ENCODE data around the gene STMN1.

- TF ChIP-seq POLR2AphosphoS5 (IDR thresholded peaks at IDR 0.05; ENCODE audit: low read depth, low read length) (no peak), PHF8 (conservative IDR thresholded peaks at IDR 0.05; ENCODE audit: low read depth, low read length) (no peak), CTCF (IDR thresholded peaks at IDR 0.05; ENCODE audit: control extremely low read depth in 1 of 3, insufficient read depth in 1 of 3, low read depth in 1 of 3, low read length in 3 of 3) (no peak), POLR2A (IDR thresholded peaks at IDR 0.05; ENCODE audit: control extremely low read depth in 1 of 2, low read depth in 2 of 2, low read length in 2 of 2) (no peak), MAX (IDR thresholded peaks at IDR 0.05) (no peak), JUN (IDR thresholded peaks at IDR 0.05; ENCODE audit: low read depth, low read length) (no peak), SP2 (IDR thresholded peaks at IDR 0.05; ENCODE audit: low read length) (no peak), SIRT6 (IDR thresholded peaks at IDR 0.05; ENCODE audit: low read length) (no peak)
Observed at GRCh38 chr1:25918615-25919014, 12.4 kb upstream of the STMN1 start.

All from H1 (cell line).